ENCODE results near the gene MAF. TPM values are rescaled to one million over a fixed set of nuclear protein-coding genes. Genes with fewer than 3 reads are reported as not detected.

The MAF gene
- total and polyA plus RNA-seq, 9 of the 15 experiments (the other 6 are each of a cell fraction or from before 2014, with no cell fraction given), result 0.01 to 0.18 TPM; not detected in 7

- TF ChIP-seq, protein P1, sequence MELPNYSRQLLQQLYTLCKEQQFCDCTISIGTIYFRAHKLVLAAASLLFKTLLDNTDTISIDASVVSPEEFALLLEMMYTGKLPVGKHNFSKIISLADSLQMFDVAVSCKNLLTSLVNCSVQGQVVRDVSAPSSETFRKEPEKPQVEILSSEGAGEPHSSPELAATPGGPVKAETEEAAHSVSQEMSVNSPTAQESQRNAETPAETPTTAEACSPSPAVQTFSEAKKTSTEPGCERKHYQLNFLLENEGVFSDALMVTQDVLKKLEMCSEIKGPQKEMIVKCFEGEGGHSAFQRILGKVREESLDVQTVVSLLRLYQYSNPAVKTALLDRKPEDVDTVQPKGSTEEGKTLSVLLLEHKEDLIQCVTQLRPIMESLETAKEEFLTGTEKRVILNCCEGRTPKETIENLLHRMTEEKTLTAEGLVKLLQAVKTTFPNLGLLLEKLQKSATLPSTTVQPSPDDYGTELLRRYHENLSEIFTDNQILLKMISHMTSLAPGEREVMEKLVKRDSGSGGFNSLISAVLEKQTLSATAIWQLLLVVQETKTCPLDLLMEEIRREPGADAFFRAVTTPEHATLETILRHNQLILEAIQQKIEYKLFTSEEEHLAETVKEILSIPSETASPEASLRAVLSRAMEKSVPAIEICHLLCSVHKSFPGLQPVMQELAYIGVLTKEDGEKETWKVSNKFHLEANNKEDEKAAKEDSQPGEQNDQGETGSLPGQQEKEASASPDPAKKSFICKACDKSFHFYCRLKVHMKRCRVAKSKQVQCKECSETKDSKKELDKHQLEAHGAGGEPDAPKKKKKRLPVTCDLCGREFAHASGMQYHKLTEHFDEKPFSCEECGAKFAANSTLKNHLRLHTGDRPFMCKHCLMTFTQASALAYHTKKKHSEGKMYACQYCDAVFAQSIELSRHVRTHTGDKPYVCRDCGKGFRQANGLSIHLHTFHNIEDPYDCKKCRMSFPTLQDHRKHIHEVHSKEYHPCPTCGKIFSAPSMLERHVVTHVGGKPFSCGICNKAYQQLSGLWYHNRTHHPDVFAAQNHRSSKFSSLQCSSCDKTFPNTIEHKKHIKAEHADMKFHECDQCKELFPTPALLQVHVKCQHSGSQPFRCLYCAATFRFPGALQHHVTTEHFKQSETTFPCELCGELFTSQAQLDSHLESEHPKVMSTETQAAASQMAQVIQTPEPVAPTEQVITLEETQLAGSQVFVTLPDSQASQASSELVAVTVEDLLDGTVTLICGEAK (IDR thresholded peaks at IDR 0.05), result no peak
- TF ChIP-seq, protein P1 (CRISPR knock-in tag; IDR thresholded peaks at IDR 0.05), result no peak
- TF ChIP-seq MCM5 (IDR thresholded peaks at IDR 0.05; ENCODE audit: low read depth) (no peak), ZMIZ1 (IDR thresholded peaks at IDR 0.05; ENCODE audit: low read depth in 2 of 2, low read length in 2 of 2) (no peak)
Observed at GRCh38 chr16:79632289-79632688, 31.8 kb upstream of the MAF start (continued).
